ENCODE data around the gene RBMX. TPM values are rescaled to one million over a fixed set of nuclear protein-coding genes. Genes with fewer than 3 reads are reported as not detected.
"Not testable (repeated sequence)": the region's sequence is repeated elsewhere in the genome, so short reads cannot be mapped to it uniquely, and the experiment has no call there.

Gene RBMX
- total RNA-seq, 1 donor from 2014 or later: 260 TPM

DNA sequence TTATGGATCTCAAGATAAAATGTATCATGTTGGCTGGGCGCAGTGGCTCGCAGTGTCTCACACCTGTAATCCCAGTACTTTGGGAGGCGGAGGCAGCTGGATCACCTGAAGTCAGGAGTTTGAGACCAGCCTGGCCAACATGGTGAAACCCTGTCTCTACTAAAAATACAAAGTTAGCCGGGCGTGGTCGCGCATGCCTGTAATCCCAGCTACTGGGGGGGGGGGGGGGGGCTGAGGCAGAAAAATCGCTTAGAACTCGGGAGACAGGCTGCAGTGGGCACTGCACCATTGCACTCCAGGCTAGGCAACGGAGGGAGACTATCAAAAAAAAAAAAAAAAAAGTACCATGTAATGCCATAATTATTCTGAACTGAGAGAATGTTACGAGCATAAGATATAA lies 2.1 kb downstream of the RBMX start:
- Mint-ChIP-seq H3K36me3 (ENCODE audit: low read depth) (peaks cover 46% of the 10 kb centered on the region), H3K27me3 (no peaks in the 10 kb centered on the region), H3K4me1 (peaks cover 11% of the 10 kb centered on the region), H3K4me3 (peak overlapping the region; percentile 93), H3K9me3 (no peaks in the 10 kb centered on the region), H3K27ac (no peak overlapping the region)
- TF ChIP-seq, protein P1, sequence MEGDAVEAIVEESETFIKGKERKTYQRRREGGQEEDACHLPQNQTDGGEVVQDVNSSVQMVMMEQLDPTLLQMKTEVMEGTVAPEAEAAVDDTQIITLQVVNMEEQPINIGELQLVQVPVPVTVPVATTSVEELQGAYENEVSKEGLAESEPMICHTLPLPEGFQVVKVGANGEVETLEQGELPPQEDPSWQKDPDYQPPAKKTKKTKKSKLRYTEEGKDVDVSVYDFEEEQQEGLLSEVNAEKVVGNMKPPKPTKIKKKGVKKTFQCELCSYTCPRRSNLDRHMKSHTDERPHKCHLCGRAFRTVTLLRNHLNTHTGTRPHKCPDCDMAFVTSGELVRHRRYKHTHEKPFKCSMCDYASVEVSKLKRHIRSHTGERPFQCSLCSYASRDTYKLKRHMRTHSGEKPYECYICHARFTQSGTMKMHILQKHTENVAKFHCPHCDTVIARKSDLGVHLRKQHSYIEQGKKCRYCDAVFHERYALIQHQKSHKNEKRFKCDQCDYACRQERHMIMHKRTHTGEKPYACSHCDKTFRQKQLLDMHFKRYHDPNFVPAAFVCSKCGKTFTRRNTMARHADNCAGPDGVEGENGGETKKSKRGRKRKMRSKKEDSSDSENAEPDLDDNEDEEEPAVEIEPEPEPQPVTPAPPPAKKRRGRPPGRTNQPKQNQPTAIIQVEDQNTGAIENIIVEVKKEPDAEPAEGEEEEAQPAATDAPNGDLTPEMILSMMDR (IDR thresholded peaks at IDR 0.05): no peak
- no peak for ATAC-seq (ENCODE audit: low read depth)
- ChIA-PET POLR2A (interaction anchor here (0.6 to 3.8 kb wide), 5 partner anchors 95 to 280 kb away, joined by 3 to 46 read pairs (median 7); no protein-coding TSS in a partner anchor), CTCF (interaction anchor here (1.1 to 1.4 kb wide), 2 partner anchors 167 to 270 kb away, joined by 3 to 8 read pairs; no protein-coding TSS in a partner anchor)
- intact Hi-C loops (cut with micrococcal nuclease): no loop called here
- DNase-seq: no peak

DNA sequence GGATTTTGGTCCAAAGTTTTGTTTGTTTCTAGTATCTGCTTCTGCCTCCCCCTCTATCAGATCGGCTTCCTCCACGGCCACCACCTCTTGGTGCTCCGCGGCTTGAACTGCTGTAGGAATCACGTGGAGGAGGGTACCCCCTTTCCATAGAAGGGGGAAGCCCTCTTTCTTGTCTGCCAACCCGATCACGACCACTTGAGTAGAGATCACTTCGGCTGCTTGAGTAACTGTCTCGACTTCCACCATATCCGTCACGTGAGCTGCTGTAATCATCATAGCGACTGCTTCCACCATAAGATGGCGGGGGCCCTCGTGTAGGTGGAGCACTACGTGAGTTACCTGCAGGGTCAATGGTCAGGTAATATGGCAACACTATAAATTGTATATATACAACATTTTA lies 6.4 kb downstream of the RBMX start:
- POLR2A ChIA-PET; intact Hi-C loops (cut with micrococcal nuclease); CTCF ChIA-PET; H3K27me3 Mint-ChIP-seq; H3K27ac Mint-ChIP-seq; H3K9me3 Mint-ChIP-seq; DNase-seq; H3K4me3 Mint-ChIP-seq; ATAC-seq (ENCODE audit: low read depth): not testable (repeated sequence)
- peaks cover 70% of the 10 kb centered on the region for H3K36me3 Mint-ChIP-seq (ENCODE audit: low read depth)
- H3K4me1 Mint-ChIP-seq: peaks cover 20% of the 10 kb centered on the region

DNA sequence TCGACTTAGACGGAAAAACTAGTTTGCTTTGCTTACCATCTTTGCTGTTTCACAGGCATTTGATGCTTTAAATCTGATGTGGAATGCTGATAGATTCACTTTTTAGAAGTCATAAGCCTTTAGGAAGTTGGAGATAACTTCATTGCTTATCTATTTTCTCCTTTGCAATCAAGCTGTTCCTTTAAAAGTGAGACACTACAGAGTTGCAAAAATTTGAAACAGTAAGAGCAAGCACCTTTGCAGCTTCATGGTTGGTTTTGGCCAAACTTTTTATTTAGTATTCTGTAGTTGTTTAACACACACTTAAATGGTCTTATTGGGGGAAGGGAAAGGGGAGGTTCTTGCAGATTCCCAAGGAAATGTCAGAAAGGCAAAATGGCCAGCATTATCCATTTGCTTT lies 7.3 kb downstream of the RBMX start:
- H3K4me1 Mint-ChIP-seq: peaks cover 23% of the 10 kb centered on the region
- H3K4me3 Mint-ChIP-seq; CTCF ChIA-PET; intact Hi-C loops (cut with micrococcal nuclease); H3K27ac Mint-ChIP-seq; H3K9me3 Mint-ChIP-seq; H3K27me3 Mint-ChIP-seq; DNase-seq; ATAC-seq (ENCODE audit: low read depth): not testable (repeated sequence)
- H3K36me3 Mint-ChIP-seq (ENCODE audit: low read depth): peaks cover 76% of the 10 kb centered on the region
- POLR2A ChIA-PET: interaction anchor here (1.0 to 1.6 kb wide), 3 partner anchors 11 to 158 kb away, joined by 3 read pairs; no protein-coding TSS in a partner anchor

DNA sequence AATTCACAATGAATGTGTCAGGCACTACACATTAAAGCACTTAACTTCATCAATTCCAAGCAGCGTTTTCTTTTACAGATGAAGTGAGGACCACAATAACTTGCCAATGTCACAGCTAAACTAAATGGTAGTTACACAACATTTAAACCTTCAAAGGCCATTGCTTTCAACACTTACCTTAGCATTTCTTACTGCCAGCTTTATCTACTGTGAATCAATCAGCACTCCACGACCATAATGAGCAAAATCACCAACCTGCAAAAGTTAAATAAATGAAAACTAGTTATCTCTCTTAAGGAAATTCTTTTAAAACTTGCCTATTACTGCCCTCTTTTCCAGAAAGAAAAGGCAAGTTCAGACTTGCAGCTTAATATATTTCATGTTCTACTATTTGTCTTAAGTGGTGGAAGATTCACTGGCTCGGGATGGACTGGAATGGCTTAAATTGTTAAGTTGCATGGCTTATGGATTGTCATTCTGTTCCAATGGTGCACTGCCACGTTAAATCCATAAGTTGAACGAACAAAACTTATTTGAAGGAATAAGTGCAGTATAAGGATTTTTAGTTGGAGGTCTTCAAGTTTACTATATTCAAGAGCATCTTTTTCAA lies 8.3 kb downstream of the RBMX start:
- peaks cover 79% of the 10 kb centered on the region for H3K36me3 Mint-ChIP-seq (ENCODE audit: low read depth)
- H3K27me3 Mint-ChIP-seq: no peaks in the 10 kb centered on the region
- TF ChIP-seq, protein P1 (IDR thresholded peaks at IDR 0.05): no peak
- peaks cover 23% of the 10 kb centered on the region for H3K4me1 Mint-ChIP-seq
- H3K9me3 Mint-ChIP-seq: no peaks in the 10 kb centered on the region
- CTCF ChIA-PET: no interaction called here
- no peak for DNase-seq
- H3K27ac Mint-ChIP-seq: no peak overlapping the region
- no peak overlapping the region for H3K4me3 Mint-ChIP-seq
- POLR2A ChIA-PET: interaction anchor here (0.6 to 3.5 kb wide), 8 partner anchors 8 to 167 kb away, joined by 3 to 24 read pairs (median 4); partner anchors contain the start of gene RBMX
- no peak for ATAC-seq (ENCODE audit: low read depth)
- intact Hi-C loops (cut with micrococcal nuclease): no loop called here

DNA sequence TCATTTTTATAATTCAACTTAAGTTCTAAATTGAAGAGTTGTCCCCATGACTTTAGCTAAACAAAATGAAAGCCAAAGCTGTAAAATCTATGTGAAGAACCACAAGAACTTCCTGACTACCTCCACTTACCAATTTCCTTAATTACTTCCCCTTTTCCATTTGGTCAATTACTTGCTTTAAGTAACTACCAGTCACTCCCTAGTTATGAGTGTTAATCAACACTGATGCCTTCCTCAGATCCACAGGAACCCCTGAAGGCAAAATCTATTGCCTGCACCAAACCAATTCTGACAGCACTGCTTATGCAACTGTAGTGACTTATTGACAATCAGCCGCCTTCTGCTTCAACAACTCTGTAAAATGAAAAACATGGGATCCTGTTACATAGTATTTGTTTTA lies 10.5 kb downstream of the RBMX start:
- no peak overlapping the region for H3K4me3 Mint-ChIP-seq
- H3K27ac Mint-ChIP-seq: peak overlapping the region; percentile 66
- DNase-seq: no peak
- POLR2A ChIA-PET: interaction anchor here (0.7 to 3.5 kb wide), 3 partner anchors 9 to 102 kb away, joined by 3 to 24 read pairs (median 12); partner anchors contain the start of gene RBMX
- H3K27me3 Mint-ChIP-seq: no peaks in the 10 kb centered on the region
- CTCF ChIA-PET: no interaction called here
- no peak for ATAC-seq (ENCODE audit: low read depth)
- intact Hi-C loops (cut with micrococcal nuclease): no loop called here
- peaks cover 23% of the 10 kb centered on the region for H3K4me1 Mint-ChIP-seq
- TF ChIP-seq, protein P1 (IDR thresholded peaks at IDR 0.05): no peak
- peaks cover 84% of the 10 kb centered on the region for H3K36me3 Mint-ChIP-seq (ENCODE audit: low read depth)
- no peaks in the 10 kb centered on the region for H3K9me3 Mint-ChIP-seq

DNA sequence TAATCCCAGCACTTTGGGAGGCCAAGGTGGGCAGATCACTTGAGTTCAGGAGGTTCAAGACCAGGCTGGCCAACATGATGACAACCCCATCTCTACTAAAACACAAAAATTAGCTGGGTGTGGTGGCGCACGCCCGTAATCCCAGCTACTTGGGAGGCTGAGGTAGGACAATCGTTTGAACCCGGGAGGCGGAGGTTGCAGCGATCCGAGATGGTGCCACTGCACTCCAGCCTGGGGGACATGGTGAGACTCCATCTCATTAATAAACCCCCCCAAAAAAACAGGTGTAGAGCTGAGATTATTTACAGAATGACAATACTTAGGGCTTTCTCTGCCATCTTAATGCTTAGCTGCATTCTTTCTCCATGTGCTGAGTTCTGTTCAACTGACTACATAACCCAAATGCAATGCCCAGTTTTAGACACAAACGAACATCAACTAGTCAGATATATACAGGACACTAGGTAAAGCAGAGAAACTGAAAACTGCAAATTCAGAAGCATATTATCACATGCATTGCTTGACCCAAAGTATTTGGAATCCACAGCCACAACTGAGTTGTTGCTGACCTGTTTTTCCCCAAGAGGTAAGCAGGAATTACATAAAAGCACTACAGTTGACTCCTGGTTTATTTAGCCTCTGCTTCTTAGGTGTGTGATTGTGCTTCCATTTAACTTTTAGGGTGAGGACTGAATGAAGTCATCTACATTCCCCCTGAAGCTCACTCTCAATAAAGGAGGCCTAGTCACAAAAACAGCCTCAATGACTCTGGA lies 12.1 kb downstream of the RBMX start:
- peaks cover 73% of the 10 kb centered on the region for H3K36me3 Mint-ChIP-seq (ENCODE audit: low read depth)
- intact Hi-C loops (cut with micrococcal nuclease): no loop called here
- no peaks in the 10 kb centered on the region for H3K9me3 Mint-ChIP-seq
- DNase-seq: no peak
- CTCF ChIA-PET: no interaction called here
- POLR2A ChIA-PET: no interaction called here
- no peaks in the 10 kb centered on the region for H3K27me3 Mint-ChIP-seq
- no peak overlapping the region for H3K4me3 Mint-ChIP-seq
- TF ChIP-seq, protein P1 (IDR thresholded peaks at IDR 0.05): no peak
- no peak overlapping the region for H3K27ac Mint-ChIP-seq
- ATAC-seq (ENCODE audit: low read depth): no peak
- H3K4me1 Mint-ChIP-seq: peaks cover 21% of the 10 kb centered on the region
